ENCODE data around the gene DDX4.

DDX4 gene

GRCh38 chr5:55823151-55823796 lies 85.4 kb downstream of the DDX4 start:
- H3K79me1 ChIP-seq (ENCODE audit: low read depth, low read length) = no peaks in the 10 kb centered on the region
- no peaks in the 10 kb centered on the region for H3K36me3 ChIP-seq (replicated peaks in 1 of 2; ENCODE audit: control insufficient read depth in 2 of 2, insufficient read depth in 2 of 2, low read length in 2 of 2)

GRCh38 chr5:55829956-55830355 lies 92.1 kb downstream of the DDX4 start:
- Histone ChIP-seq H3K4me2 (ENCODE audit: insufficient read depth, low read length, poor library complexity, severe bottlenecking) (no peak overlapping the region), H3K4ac (ENCODE audit: low read length) (no peak overlapping the region), H4K91ac (ENCODE audit: low read depth, low read length, poor library complexity) (no peak overlapping the region), H3K4me3 (ENCODE audit: low read length in 2 of 2) (no peak overlapping the region), H2BK12ac (ENCODE audit: low read length) (no peak overlapping the region), H3K23ac (ENCODE audit: low read depth, low read length, poor library complexity) (no peak overlapping the region), H3K27ac (replicated peaks; ENCODE audit: low read length) (no peak overlapping the region), H3K79me1 (ENCODE audit: low read depth, low read length) (no peaks in the 10 kb centered on the region), H2AK5ac (ENCODE audit: low read depth, low read length) (no peak overlapping the region), H2AFZ (ENCODE audit: low read length) (no peak overlapping the region), H3K36me3 (replicated peaks in 1 of 2; ENCODE audit: control insufficient read depth in 2 of 2, insufficient read depth in 2 of 2, low read length in 2 of 2) (no peaks in the 10 kb centered on the region), H2BK5ac (ENCODE audit: low read length) (no peak overlapping the region), H3K14ac (ENCODE audit: low read length) (no peak overlapping the region), H3K9ac (ENCODE audit: low read depth, low read length, poor library complexity) (no peak overlapping the region), H2BK120ac (ENCODE audit: low read depth, low read length) (no peak overlapping the region), H4K8ac (ENCODE audit: low read depth, low read length) (no peak overlapping the region), H3K27me3 (ENCODE audit: control insufficient read depth in 3 of 3, insufficient read depth in 3 of 3, low read depth in 1 of 3, low read length in 3 of 3) (peaks cover 0 to 7% (median 0%) of the 10 kb centered on the region in 3 experiments), H3K9me3 (replicated peaks in 1 of 2; ENCODE audit: control insufficient read depth in 2 of 2, insufficient read depth in 1 of 2, low read depth in 1 of 2, low read length in 2 of 2) (no peaks in the 10 kb centered on the region), H2BK15ac (ENCODE audit: low read length) (no peak overlapping the region), H3K4me1 (ENCODE audit: control insufficient read depth in 2 of 2, insufficient read depth in 1 of 2, low read depth in 1 of 2, low read length in 2 of 2) (no peaks in the 10 kb centered on the region), H3K18ac (ENCODE audit: low read length) (no peak overlapping the region)
- no peak for DNase-seq (ENCODE audit: low spot score)
- WGBS, 2 donors (ENCODE audit: extremely low coverage in 2 of 2, insufficient read length in 2 of 2, insufficient replicate concordance in 1 of 2) = no CpG with 5 or more reads among the region's 3 CpGs

More at GRCh38 chr5:55823151-55823796, 85.4 kb downstream of the DDX4 start:
- no peak overlapping the region for H3K4me2 ChIP-seq (ENCODE audit: insufficient read depth, low read length, poor library complexity, severe bottlenecking)
- H3K4ac ChIP-seq (ENCODE audit: low read length) = no peak overlapping the region
- H3K23ac ChIP-seq (ENCODE audit: low read depth, low read length, poor library complexity) = no peak overlapping the region
- no peak overlapping the region for H2AK5ac ChIP-seq (ENCODE audit: low read depth, low read length)
- peaks cover 0 to 57% (median 2%) of the 10 kb centered on the region in 3 experiments for H3K27me3 ChIP-seq (ENCODE audit: control insufficient read depth in 3 of 3, insufficient read depth in 3 of 3, low read depth in 1 of 3, low read length in 3 of 3)
- no peak overlapping the region for H3K4me3 ChIP-seq (ENCODE audit: low read length in 2 of 2)
- H2BK120ac ChIP-seq (ENCODE audit: low read depth, low read length) = no peak overlapping the region
- DNase-seq (ENCODE audit: low spot score) = no peak
- no peak overlapping the region for H3K14ac ChIP-seq (ENCODE audit: low read length)
- H3K4me1 ChIP-seq (ENCODE audit: control insufficient read depth in 2 of 2, insufficient read depth in 1 of 2, low read depth in 1 of 2, low read length in 2 of 2) = no peaks in the 10 kb centered on the region
- no peak overlapping the region for H2BK12ac ChIP-seq (ENCODE audit: low read length)
- no peak overlapping the region for H2BK5ac ChIP-seq (ENCODE audit: low read length)
- no peak overlapping the region for H2BK15ac ChIP-seq (ENCODE audit: low read length)
- no peak overlapping the region for H4K8ac ChIP-seq (ENCODE audit: low read depth, low read length)
- H3K9ac ChIP-seq (ENCODE audit: low read depth, low read length, poor library complexity) = no peak overlapping the region
- no CpG with 5 or more reads among the region's 1 CpG for WGBS, 2 donors (ENCODE audit: extremely low coverage in 2 of 2, insufficient read length in 2 of 2, insufficient replicate concordance in 1 of 2)
- H3K18ac ChIP-seq (ENCODE audit: low read length) = no peak overlapping the region
- no peak overlapping the region for H2AFZ ChIP-seq (ENCODE audit: low read length)
- H4K91ac ChIP-seq (ENCODE audit: low read depth, low read length, poor library complexity) = no peak overlapping the region
- no peak overlapping the region for H3K27ac ChIP-seq (replicated peaks; ENCODE audit: low read length)
- peaks cover 0 to 4% of the 10 kb centered on the region in 2 donors for H3K9me3 ChIP-seq (replicated peaks in 1 of 2; ENCODE audit: control insufficient read depth in 2 of 2, insufficient read depth in 1 of 2, low read depth in 1 of 2, low read length in 2 of 2)

- DNase-seq (ENCODE audit: low spot score) = no peak
- Histone ChIP-seq H2BK120ac (ENCODE audit: low read depth, low read length) (no peak overlapping the region), H3K9ac (ENCODE audit: low read depth, low read length, poor library complexity) (no peak overlapping the region), H4K91ac (ENCODE audit: low read depth, low read length, poor library complexity) (no peak overlapping the region), H4K8ac (ENCODE audit: low read depth, low read length) (no peak overlapping the region), H3K4me2 (ENCODE audit: insufficient read depth, low read length, poor library complexity, severe bottlenecking) (no peak overlapping the region), H3K4me3 (ENCODE audit: low read length in 2 of 2) (no peak overlapping the region), H3K27me3 (ENCODE audit: control insufficient read depth in 3 of 3, insufficient read depth in 3 of 3, low read depth in 1 of 3, low read length in 3 of 3) (no peaks in the 10 kb centered on the region), H3K36me3 (replicated peaks in 1 of 2; ENCODE audit: control insufficient read depth in 2 of 2, insufficient read depth in 2 of 2, low read length in 2 of 2) (no peaks in the 10 kb centered on the region), H2BK12ac (ENCODE audit: low read length) (no peak overlapping the region), H2AFZ (ENCODE audit: low read length) (no peak overlapping the region), H3K4ac (ENCODE audit: low read length) (no peak overlapping the region), H2BK5ac (ENCODE audit: low read length) (no peak overlapping the region), H3K79me1 (ENCODE audit: low read depth, low read length) (no peaks in the 10 kb centered on the region), H3K23ac (ENCODE audit: low read depth, low read length, poor library complexity) (no peak overlapping the region), H3K18ac (ENCODE audit: low read length) (no peak overlapping the region), H3K27ac (replicated peaks; ENCODE audit: low read length) (no peak overlapping the region), H2AK5ac (ENCODE audit: low read depth, low read length) (no peak overlapping the region), H3K4me1 (ENCODE audit: control insufficient read depth in 2 of 2, insufficient read depth in 1 of 2, low read depth in 1 of 2, low read length in 2 of 2) (no peaks in the 10 kb centered on the region), H2BK15ac (ENCODE audit: low read length) (no peak overlapping the region), H3K14ac (ENCODE audit: low read length) (no peak overlapping the region), H3K9me3 (replicated peaks in 1 of 2; ENCODE audit: control insufficient read depth in 2 of 2, insufficient read depth in 1 of 2, low read depth in 1 of 2, low read length in 2 of 2) (no peaks in the 10 kb centered on the region)
- WGBS, 2 donors (ENCODE audit: extremely low coverage in 2 of 2, insufficient read length in 2 of 2, insufficient replicate concordance in 1 of 2) = no CpG with 5 or more reads among the region's 17 CpGs
Observed at GRCh38 chr5:55832446-55832845, 94.6 kb downstream of the DDX4 start.

GRCh38 chr5:55836191-55836590 lies 98.3 kb downstream of the DDX4 start:
- H3K79me1 ChIP-seq (ENCODE audit: low read depth, low read length) = no peaks in the 10 kb centered on the region
- H2BK12ac ChIP-seq (ENCODE audit: low read length) = no peak overlapping the region
- no peak overlapping the region for H2AK5ac ChIP-seq (ENCODE audit: low read depth, low read length)
- H3K9me3 ChIP-seq (replicated peaks in 1 of 2; ENCODE audit: control insufficient read depth in 2 of 2, insufficient read depth in 1 of 2, low read depth in 1 of 2, low read length in 2 of 2) = no peaks in the 10 kb centered on the region
- H3K18ac ChIP-seq (ENCODE audit: low read length) = no peak overlapping the region
- H2BK15ac ChIP-seq (ENCODE audit: low read length) = no peak overlapping the region
- no peak overlapping the region for H2BK5ac ChIP-seq (ENCODE audit: low read length)
- no CpG with 5 or more reads among the region's 1 CpG for WGBS, 2 donors (ENCODE audit: extremely low coverage in 2 of 2, insufficient read length in 2 of 2, insufficient replicate concordance in 1 of 2)
- H3K4me3 ChIP-seq (ENCODE audit: low read length in 2 of 2) = no peak overlapping the region
- no peak for DNase-seq (ENCODE audit: low spot score)
- H3K14ac ChIP-seq (ENCODE audit: low read length) = no peak overlapping the region
- no peak overlapping the region for H3K23ac ChIP-seq (ENCODE audit: low read depth, low read length, poor library complexity)
- H3K4me2 ChIP-seq (ENCODE audit: insufficient read depth, low read length, poor library complexity, severe bottlenecking) = no peak overlapping the region
- H3K9ac ChIP-seq (ENCODE audit: low read depth, low read length, poor library complexity) = no peak overlapping the region
- H2AFZ ChIP-seq (ENCODE audit: low read length) = no peak overlapping the region
- H4K8ac ChIP-seq (ENCODE audit: low read depth, low read length) = no peak overlapping the region
- H3K4ac ChIP-seq (ENCODE audit: low read length) = no peak overlapping the region
- no peaks in the 10 kb centered on the region for H3K27me3 ChIP-seq (ENCODE audit: control insufficient read depth in 3 of 3, insufficient read depth in 3 of 3, low read depth in 1 of 3, low read length in 3 of 3)
- H3K36me3 ChIP-seq (replicated peaks in 1 of 2; ENCODE audit: control insufficient read depth in 2 of 2, insufficient read depth in 2 of 2, low read length in 2 of 2) = no peaks in the 10 kb centered on the region
- no peak overlapping the region for H3K27ac ChIP-seq (replicated peaks; ENCODE audit: low read length)
- no peak overlapping the region for H4K91ac ChIP-seq (ENCODE audit: low read depth, low read length, poor library complexity)
- H2BK120ac ChIP-seq (ENCODE audit: low read depth, low read length) = no peak overlapping the region
- H3K4me1 ChIP-seq (ENCODE audit: control insufficient read depth in 2 of 2, insufficient read depth in 1 of 2, low read depth in 1 of 2, low read length in 2 of 2) = no peaks in the 10 kb centered on the region

Data from neuronal stem cell (in vitro differentiated cells).